CD14-positive monocyte (primary cell): Measurements from ENCODE around the gene TMCO4. TPM values are rescaled to one million over a fixed set of nuclear protein-coding genes. Genes with fewer than 3 reads are reported as not detected.

ENCODE experiments used
- DNase-seq, 3 donors: peaks; one replicate each; pipeline ENCODE4 v3.0.0-alpha.2; 2011 to 2022
- H2AFZ ChIP-seq: 2 replicates; pipeline ENCODE4 v1.6.0; 2012; ENCODE audit warnings: mild to moderate bottlenecking, low read depth, low read length, inconsistent platforms; ENCODE audit not compliant: insufficient read depth, poor library complexity, severe bottlenecking
- H3K27ac ChIP-seq, 2 donors: 1 replicate in 1 of 2; 2 replicates in 1 of 2; pipeline ENCODE4 v1.5.1; 2012 to 2013; ENCODE audit warnings: low read length in 2 of 2, control low read depth in 1 of 2, inconsistent platforms in 1 of 2, low read depth in 1 of 2, mild to moderate bottlenecking in 1 of 2
- H3K27me3 ChIP-seq, 2 donors: one replicate each; pipeline versions ENCODE4 v1.6.0 to v1.6.1; 2011 to 2013; ENCODE audit warnings: low read length in 2 of 2; ENCODE audit not compliant: control insufficient read depth in 2 of 2, insufficient read depth in 2 of 2
- H3K36me3 ChIP-seq, 2 donors: replicated peaks in 1 of 2; 1 replicate in 1 of 2; 2 replicates in 1 of 2; pipeline versions ENCODE4 v1.5.1 to v1.6.1; 2012 to 2013; ENCODE audit warnings: low read length in 2 of 2, control low read depth in 1 of 2, inconsistent platforms in 1 of 2, mild to moderate bottlenecking in 1 of 2; ENCODE audit not compliant: insufficient read depth in 2 of 2, control insufficient read depth in 1 of 2
- H3K4me1 ChIP-seq, 2 donors: 1 replicate in 1 of 2; 2 replicates in 1 of 2; pipeline versions ENCODE4 v1.5.1 to v1.6.1; 2012 to 2013; ENCODE audit warnings: low read length in 2 of 2, control low read depth in 1 of 2, inconsistent platforms in 1 of 2, mild to moderate bottlenecking in 1 of 2, moderate library complexity in 1 of 2; ENCODE audit not compliant: insufficient read depth in 2 of 2, control insufficient read depth in 1 of 2
- H3K4me2 ChIP-seq: replicated peaks from 2 replicates; pipeline ENCODE3; 2012; ENCODE audit warnings: low read length, moderate library complexity, mild to moderate bottlenecking; ENCODE audit not compliant: poor library complexity, severe bottlenecking; ENCODE audit errors: extremely low read depth
- H3K4me3 ChIP-seq, 3 experiments: fragments of 200-600 bp in 1 of 3; sonication (generic) in 1 of 3; replicated peaks in 1 of 3; 1 replicate in 2 of 3; 2 replicates in 1 of 3; pipeline ENCODE4 v1.5.1; 2011 to 2013; ENCODE audit warnings: low read length in 3 of 3, mild to moderate bottlenecking in 3 of 3, control low read depth in 2 of 3, low read depth in 2 of 3, inconsistent platforms in 1 of 3, moderate library complexity in 1 of 3
- H3K79me2 ChIP-seq: 2 replicates; pipeline ENCODE4 v1.6.0; 2012; ENCODE audit warnings: mild to moderate bottlenecking, control low read depth, inconsistent platforms, low read length, moderate library complexity; ENCODE audit not compliant: insufficient read depth
- H3K9ac ChIP-seq: 2 replicates; pipeline ENCODE4 v1.6.0; 2017; ENCODE audit warnings: low read length, mild to moderate bottlenecking; ENCODE audit not compliant: insufficient read depth, poor library complexity, severe bottlenecking
- H3K9me3 ChIP-seq, 2 donors: replicated peaks in 1 of 2; 1 replicate in 1 of 2; 2 replicates in 1 of 2; pipeline versions ENCODE4 v1.5.1 to v1.6.1; 2012 to 2013; ENCODE audit warnings: low read length in 2 of 2, control low read depth in 1 of 2; ENCODE audit not compliant: control insufficient read depth in 1 of 2, insufficient read depth in 1 of 2
- H4K20me1 ChIP-seq: 2 replicates; pipeline ENCODE4 v1.6.0; 2012; ENCODE audit warnings: mild to moderate bottlenecking, low read length, control low read depth, moderate library complexity; ENCODE audit not compliant: insufficient read depth
- H3K27ac Mint-ChIP-seq, 7 donors: one replicate each; pipeline ENCODE4 v1.8.0; 2020; ENCODE audit warnings: mild to moderate bottlenecking in 7 of 7, mixed read lengths in 7 of 7, moderate library complexity in 6 of 7, inconsistent platforms in 2 of 7
- H3K27me3 Mint-ChIP-seq, 3 donors: one replicate each; pipeline ENCODE4 v1.8.0; 2021 to 2022; ENCODE audit warnings: low read depth in 3 of 3, mild to moderate bottlenecking in 3 of 3, mixed read lengths in 3 of 3, moderate library complexity in 3 of 3, inconsistent platforms in 1 of 3
- H3K36me3 Mint-ChIP-seq, 2 donors: one replicate each; pipeline ENCODE4 v1.8.0; 2020; ENCODE audit warnings: mixed read lengths in 2 of 2, inconsistent platforms in 1 of 2, mild to moderate bottlenecking in 1 of 2
- H3K4me1 Mint-ChIP-seq: one replicate; pipeline ENCODE4 v1.8.0; 2020; ENCODE audit warnings: mild to moderate bottlenecking, mixed read lengths
- H3K4me3 Mint-ChIP-seq, 2 donors: one replicate each; pipeline ENCODE4 v1.8.0; 2020; ENCODE audit warnings: mild to moderate bottlenecking in 2 of 2, mixed read lengths in 2 of 2, moderate library complexity in 1 of 2
- H3K9me3 Mint-ChIP-seq, 7 donors: one replicate each; pipeline ENCODE4 v1.8.0; 2020 to 2022; ENCODE audit warnings: mixed read lengths in 7 of 7, mild to moderate bottlenecking in 6 of 7, moderate library complexity in 6 of 7, inconsistent platforms in 2 of 7
- WGBS: methylation state at CpG from one replicate; pipeline ENCODE4 v1.1.5; 2013; ENCODE audit warnings: missing lambda C conversion rate; ENCODE audit not compliant: insufficient coverage; 5-methylcytosine and 5-hydroxymethylcytosine counted together
- intact Hi-C, 2 donors: fragments of 100-400 bp; cut with micrococcal nuclease; formaldehyde crosslinking; loops; one replicate each; pipeline versions ENCODE4 v1.15.0 to v1.15.1; 2023
- polyA plus RNA-seq, 3 donors: library from polyadenylated mRNA; depleted of rRNA in 1 of 3; unstranded in 2 of 3; stranded (reverse) in 1 of 3; fragments of 300-500 nt in 2 of 3; fragments of >200 nt in 1 of 3; fragmentation: Illumina TruSeq in 2 of 3; gene quantifications; 1 replicate in 2 of 3; 2 replicates in 1 of 3; pipeline ENCODE4 v1.2.3, GENCODE V29; 2012 to 2021
- TF ChIP-seq, protein P1 (sequence below): fragments of 200-600 bp; IDR thresholded peaks from one replicate; pipeline ENCODE4 v1.8.0; 2022; ENCODE audit warnings: antibody characterized with exemption, mild to moderate bottlenecking

Gene TMCO4
- polyA plus RNA-seq, 3 donors, result 6.9 to 10.1 (median 7.9) TPM

DNA sequence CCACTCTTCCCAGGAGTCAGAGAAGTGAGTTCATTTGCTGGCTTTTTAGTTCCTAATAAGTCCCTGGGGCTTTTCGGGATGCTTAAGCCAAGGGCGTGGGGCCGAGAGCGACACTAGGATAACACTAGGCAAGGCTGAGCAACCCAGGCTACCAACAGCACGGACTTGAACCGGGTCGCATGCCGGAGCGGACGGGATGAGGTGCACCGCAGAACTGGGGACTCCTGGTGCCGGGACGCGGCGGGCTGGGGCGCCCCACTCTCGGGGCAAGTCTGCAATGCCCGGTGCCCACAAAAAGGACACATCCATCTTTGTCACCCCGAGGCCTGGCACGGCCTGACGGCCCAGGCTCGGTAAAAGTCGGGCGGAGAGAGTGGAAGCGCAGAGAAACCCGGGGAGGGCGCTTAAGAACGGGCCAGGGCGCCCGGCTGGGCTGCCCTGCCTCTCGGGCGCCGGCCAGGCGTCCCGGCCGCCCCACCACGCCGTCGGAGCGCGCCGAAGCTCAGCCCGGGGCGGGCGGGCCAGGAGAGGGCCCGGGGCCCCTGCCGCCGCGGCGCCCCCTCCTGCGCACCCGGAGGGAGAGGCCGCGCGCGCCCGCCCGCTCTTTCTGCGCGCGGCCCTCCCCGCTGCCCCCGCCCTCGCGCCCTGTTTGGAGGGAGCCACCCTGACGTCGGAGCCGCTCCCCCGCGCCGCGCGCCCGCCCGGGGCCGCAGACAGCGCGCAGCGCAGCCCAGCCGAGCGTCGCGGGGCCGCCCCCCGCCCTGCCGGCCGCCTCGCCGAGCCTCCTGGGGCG lies 155.9 kb downstream of the TMCO4 start, which contains the start of gene NBL1:
NBL1 (plus strand) TSS at position 710 of the 793 bp plus-strand sequence. CDS start 10,720 bp downstream, outside the sequence.
- Mint-ChIP-seq H3K9me3 (peaks cover 0 to 23% (median 5%) of the 10 kb centered on the region in 7 donors), H3K4me3 (peak within 1 kb of the TSS; percentile 85 to 99), H3K36me3 (peaks cover 2 to 5% of the 10 kb centered on the region in 2 donors), H3K4me1 (peaks cover 19% of the 10 kb centered on the region), H3K27me3 (peaks cover 62 to 83% (median 70%) of the 10 kb centered on the region in 3 donors), H3K27ac (peak within 1 kb of the TSS in 3 of 7 donors; percentile 19 to 73 (median 25))
- Histone ChIP-seq H3K4me3 (peak within 1 kb of the TSS in 2 of 3 experiments; percentile 7 to 66), H3K9me3 (peaks cover 0 to 9% of the 10 kb centered on the region in 2 donors), H3K4me2 (peak within 1 kb of the TSS; percentile 76), H3K36me3 (no peaks in the 10 kb centered on the region), H3K79me2 (no peaks in the 10 kb centered on the region), H3K4me1 (peaks cover 6 to 14% of the 10 kb centered on the region in 2 donors), H3K9ac (peak within 1 kb of the TSS; percentile 46), H4K20me1 (no peaks in the 10 kb centered on the region), H3K27ac (no peak within 1 kb of the TSS), H3K27me3 (peaks cover 30 to 73% of the 10 kb centered on the region in 2 donors), H2AFZ (peak within 1 kb of the TSS; percentile 67)
- TF ChIP-seq, protein P1, sequence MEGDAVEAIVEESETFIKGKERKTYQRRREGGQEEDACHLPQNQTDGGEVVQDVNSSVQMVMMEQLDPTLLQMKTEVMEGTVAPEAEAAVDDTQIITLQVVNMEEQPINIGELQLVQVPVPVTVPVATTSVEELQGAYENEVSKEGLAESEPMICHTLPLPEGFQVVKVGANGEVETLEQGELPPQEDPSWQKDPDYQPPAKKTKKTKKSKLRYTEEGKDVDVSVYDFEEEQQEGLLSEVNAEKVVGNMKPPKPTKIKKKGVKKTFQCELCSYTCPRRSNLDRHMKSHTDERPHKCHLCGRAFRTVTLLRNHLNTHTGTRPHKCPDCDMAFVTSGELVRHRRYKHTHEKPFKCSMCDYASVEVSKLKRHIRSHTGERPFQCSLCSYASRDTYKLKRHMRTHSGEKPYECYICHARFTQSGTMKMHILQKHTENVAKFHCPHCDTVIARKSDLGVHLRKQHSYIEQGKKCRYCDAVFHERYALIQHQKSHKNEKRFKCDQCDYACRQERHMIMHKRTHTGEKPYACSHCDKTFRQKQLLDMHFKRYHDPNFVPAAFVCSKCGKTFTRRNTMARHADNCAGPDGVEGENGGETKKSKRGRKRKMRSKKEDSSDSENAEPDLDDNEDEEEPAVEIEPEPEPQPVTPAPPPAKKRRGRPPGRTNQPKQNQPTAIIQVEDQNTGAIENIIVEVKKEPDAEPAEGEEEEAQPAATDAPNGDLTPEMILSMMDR, result no peak
- WGBS, result 3% methylated on average over 90 of the region's 90 CpGs
- intact Hi-C loops, result no loop called here
- DNase-seq, result no peak

DNA sequence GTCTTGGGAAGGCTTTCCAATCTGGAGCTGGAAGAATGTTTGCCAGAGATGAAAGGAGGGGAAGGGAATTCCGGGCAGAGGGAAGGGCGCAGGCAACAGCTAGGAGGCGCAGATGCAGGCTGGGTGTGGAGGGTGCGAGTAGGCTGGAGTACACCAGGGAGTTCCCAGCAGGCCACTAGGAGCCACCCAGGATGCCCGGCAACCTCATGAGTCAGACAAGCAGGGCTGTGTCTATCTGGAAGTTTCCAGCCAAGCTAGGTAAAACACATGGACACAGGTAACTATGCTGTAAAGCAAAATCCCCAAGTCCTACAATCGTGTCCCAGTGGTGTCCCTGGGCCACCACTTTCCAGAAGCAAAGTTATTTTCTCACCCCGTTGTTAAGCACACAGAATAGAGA lies 156.6 kb downstream of the TMCO4 start:
- DNase-seq, result no peak
- peaks cover 6 to 14% of the 10 kb centered on the region in 2 donors for H3K4me1 ChIP-seq
- Mint-ChIP-seq H3K9me3 (peaks cover 0 to 23% (median 5%) of the 10 kb centered on the region in 7 donors), H3K4me3 (peak overlapping the region; percentile 63 to 88), H3K27ac (no peak overlapping the region), H3K4me1 (peaks cover 19% of the 10 kb centered on the region), H3K36me3 (peaks cover 2 to 5% of the 10 kb centered on the region in 2 donors), H3K27me3 (peaks cover 62 to 84% (median 69%) of the 10 kb centered on the region in 3 donors)
- intact Hi-C loops, result no loop called here
- no peaks in the 10 kb centered on the region for H3K36me3 ChIP-seq
- TF ChIP-seq, protein P1, result no peak
- H3K4me3 ChIP-seq, result no peak overlapping the region
- no peak overlapping the region for H2AFZ ChIP-seq
- no peak overlapping the region for H3K4me2 ChIP-seq
- H3K9ac ChIP-seq, result no peak overlapping the region
- no peaks in the 10 kb centered on the region for H4K20me1 ChIP-seq
- no peaks in the 10 kb centered on the region for H3K79me2 ChIP-seq
- WGBS, result 85% methylated on average over 6 of the region's 7 CpGs
- peaks cover 30 to 71% of the 10 kb centered on the region in 2 donors for H3K27me3 ChIP-seq
- H3K27ac ChIP-seq, result no peak overlapping the region
- peaks cover 0 to 9% of the 10 kb centered on the region in 2 donors for H3K9me3 ChIP-seq
